Measurements from ENCODE around the gene LGMN. TPM values are rescaled to one million over a fixed set of nuclear protein-coding genes. Genes with fewer than 3 reads are reported as not detected.

The LGMN gene
- total and polyA plus RNA-seq, 9 of the 15 experiments (the other 6 are each of a cell fraction or from before 2014, with no cell fraction given): 0.05 to 1.4 (median 0.43) TPM; not detected in 2

- Histone ChIP-seq H4K20me1 (replicated peaks; ENCODE audit: control insufficient read depth, insufficient read depth, low read length) (no peaks in the 10 kb centered on the region), H2AFZ (ENCODE audit: low read depth, low read length) (no peak overlapping the region), H3K4me3 (no peak overlapping the region), H3K79me2 (ENCODE audit: control insufficient read depth, insufficient read depth, low read length) (no peaks in the 10 kb centered on the region), H3K27me3 (ENCODE audit: control insufficient read depth in 2 of 2, insufficient read depth in 2 of 2, low read length in 2 of 2) (peaks cover 0 to 21% of the 10 kb centered on the region in 2 experiments; a peak in 3 of 5 replicates), H3K27ac (ENCODE audit: extremely low read depth, low read depth, low read length) (no peak overlapping the region), H3K36me3 (ENCODE audit: control insufficient read depth, insufficient read depth, low read length) (no peaks in the 10 kb centered on the region), H3K9me3 (replicated peaks; ENCODE audit: control insufficient read depth, insufficient read depth, low read depth, low read length) (no peaks in the 10 kb centered on the region), H3K4me1 (replicated peaks in 1 of 2; ENCODE audit: control insufficient read depth in 2 of 2, insufficient read depth in 2 of 2, low read length in 2 of 2) (no peaks in the 10 kb centered on the region), H3K4me2 (ENCODE audit: insufficient read depth, low read length) (no peak overlapping the region), H3K9me1 (ENCODE audit: control insufficient read depth, insufficient read depth, low read length) (no peaks in the 10 kb centered on the region), H3K9ac (ENCODE audit: insufficient read depth in 1 of 2, low read depth in 2 of 2, low read length in 2 of 2) (no peak overlapping the region)
- in situ Hi-C loops (cut with MboI) (no loop called here), intact Hi-C loops (cut with micrococcal nuclease) (no loop called here)
- ChIA-PET CTCF (ENCODE audit: low intra/inter-chr PET ratio) (interaction anchor here (0.5 to 0.6 kb wide), 2 partner anchors 8 to 522 kb away, joined by 3 to 7 read pairs; no protein-coding TSS in a partner anchor), POLR2A (no interaction called here)
- no peak for ATAC-seq
- FAIRE-seq: no peak
- BruUV-seq (replicated peaks): no TSS peak
- WGBS (ENCODE audit: insufficient coverage, low coverage, missing lambda C conversion rate): 0% methylated on average over 1 of the region's 4 CpGs
- no peak for DNase-seq (ENCODE audit: extremely low read depth in 1 of 4, low spot score in 3 of 4)
- no peak for TF ChIP-seq POLR2G (IDR thresholded peaks at IDR 0.05; ENCODE audit: low read depth, low read length)
- no peak for TF ChIP-seq CREB5 (CRISPR knock-in tag; IDR thresholded peaks at IDR 0.05)
- no peak for TF ChIP-seq MCM7 (IDR thresholded peaks at IDR 0.05)
- no peak for TF ChIP-seq COPS2 (conservative IDR thresholded peaks at IDR 0.05)
- no peak for TF ChIP-seq WHSC1 (IDR thresholded peaks at IDR 0.05; ENCODE audit: low read length)
- no peak for TF ChIP-seq NRF1 (conservative IDR thresholded peaks at IDR 0.05 in 1 of 2, IDR thresholded peaks at IDR 0.05 in 1 of 2)
- no peak for TF ChIP-seq GTF2B (IDR thresholded peaks at IDR 0.05; ENCODE audit: extremely low read depth, insufficient read length)
- TF ChIP-seq GTF3C2 (IDR thresholded peaks at IDR 0.05; ENCODE audit: borderline replicate concordance, extremely low read depth, insufficient read length): no peak
- TF ChIP-seq ZNF217 (CRISPR knock-in tag; IDR thresholded peaks at IDR 0.05): no peak
- TF ChIP-seq NFE2L1 (tag; IDR thresholded peaks at IDR 0.05; ENCODE audit: borderline replicate concordance, low read depth): no peak
- TF ChIP-seq PHF8 (IDR thresholded peaks at IDR 0.05; ENCODE audit: borderline replicate concordance, low read length): no peak
- no peak for TF ChIP-seq FOXP4 (CRISPR knock-in tag; IDR thresholded peaks at IDR 0.05; ENCODE audit: borderline replicate concordance)
- no peak for TF ChIP-seq SIN3B (IDR thresholded peaks at IDR 0.05; ENCODE audit: low read depth)
- TF ChIP-seq OTX1 (CRISPR knock-in tag; IDR thresholded peaks at IDR 0.05): no peak
These were observed 52.1 kb downstream of the LGMN start for GRCh38 chr14:92696366-92696765.
